Activated B cell treated with CpG ODN at 0.5 μM for 24 hours (primary cell): Measurements from ENCODE around the gene TMEM213. TPM values are rescaled to one million over a fixed set of nuclear protein-coding genes. Genes with fewer than 3 reads are reported as not detected.

Experiments
- ATAC-seq: fragments of 200-7000 bp; cut with Tn5 transposase; one replicate; pipeline ENCODE4 v1.10.0; 2021; ENCODE audit warnings: low read depth, mild to moderate bottlenecking, moderate library complexity
- CTCF ChIA-PET: fragments of 350-600 bp; sonication (Branson Sonifier 250); formaldehyde crosslinking; loops from one replicate; lab custom pipeline; 2021; ENCODE audit warnings: antibody characterized with exemption; lab: Charles Lee
- POLR2A ChIA-PET: fragments of 350-600 bp; sonication (Branson Sonifier 250); formaldehyde crosslinking; loops from one replicate; lab custom pipeline; 2021; ENCODE audit warnings: antibody characterized with exemption; lab: Charles Lee
- DNase-seq: peaks from one replicate; pipeline ENCODE4 v3.0.0; 2022
- H3K27ac Mint-ChIP-seq: one replicate; pipeline ENCODE4 v1.8.0; 2020; ENCODE audit warnings: mixed read lengths
- H3K27me3 Mint-ChIP-seq: one replicate; pipeline ENCODE4 v1.8.0; 2021; ENCODE audit warnings: mixed read lengths
- H3K36me3 Mint-ChIP-seq: one replicate; pipeline ENCODE4 v1.8.0; 2021; ENCODE audit warnings: low read depth, mixed read lengths
- H3K4me1 Mint-ChIP-seq: one replicate; pipeline ENCODE4 v1.8.0; 2021; ENCODE audit warnings: mixed read lengths
- H3K4me3 Mint-ChIP-seq: one replicate; pipeline ENCODE4 v1.8.0; 2020; ENCODE audit warnings: mild to moderate bottlenecking, mixed read lengths
- H3K9me3 Mint-ChIP-seq: one replicate; pipeline ENCODE4 v1.8.0; 2020; ENCODE audit warnings: mixed read lengths
- intact Hi-C: fragments of 100-400 bp; cut with micrococcal nuclease; formaldehyde crosslinking; loops from one replicate; pipeline ENCODE4 v1.15.1; 2024
- total RNA-seq: library from RNA; stranded (reverse); gene quantifications from 2 replicates; pipeline ENCODE4 v1.2.3, GENCODE V29; 2022
- TF ChIP-seq, protein P1 (sequence below): fragments of 200-600 bp; IDR thresholded peaks from one replicate; pipeline ENCODE4 v1.8.0; 2022; ENCODE audit warnings: antibody characterized with exemption, mild to moderate bottlenecking

Gene TMEM213
- total RNA-seq, 1 donor from 2014 or later, result not detected

GRCh38 chr7:138854115-138854645 is 56.4 kb downstream of the TMEM213 start:
- ATAC-seq, result no peak
- H3K27ac Mint-ChIP-seq, result no peak overlapping the region
- no peak overlapping the region for H3K4me3 Mint-ChIP-seq
- DNase-seq, result no peak
- H3K4me1 Mint-ChIP-seq, result no peaks in the 10 kb centered on the region
- H3K9me3 Mint-ChIP-seq, result peaks cover 22% of the 10 kb centered on the region
- TF ChIP-seq, protein P1, sequence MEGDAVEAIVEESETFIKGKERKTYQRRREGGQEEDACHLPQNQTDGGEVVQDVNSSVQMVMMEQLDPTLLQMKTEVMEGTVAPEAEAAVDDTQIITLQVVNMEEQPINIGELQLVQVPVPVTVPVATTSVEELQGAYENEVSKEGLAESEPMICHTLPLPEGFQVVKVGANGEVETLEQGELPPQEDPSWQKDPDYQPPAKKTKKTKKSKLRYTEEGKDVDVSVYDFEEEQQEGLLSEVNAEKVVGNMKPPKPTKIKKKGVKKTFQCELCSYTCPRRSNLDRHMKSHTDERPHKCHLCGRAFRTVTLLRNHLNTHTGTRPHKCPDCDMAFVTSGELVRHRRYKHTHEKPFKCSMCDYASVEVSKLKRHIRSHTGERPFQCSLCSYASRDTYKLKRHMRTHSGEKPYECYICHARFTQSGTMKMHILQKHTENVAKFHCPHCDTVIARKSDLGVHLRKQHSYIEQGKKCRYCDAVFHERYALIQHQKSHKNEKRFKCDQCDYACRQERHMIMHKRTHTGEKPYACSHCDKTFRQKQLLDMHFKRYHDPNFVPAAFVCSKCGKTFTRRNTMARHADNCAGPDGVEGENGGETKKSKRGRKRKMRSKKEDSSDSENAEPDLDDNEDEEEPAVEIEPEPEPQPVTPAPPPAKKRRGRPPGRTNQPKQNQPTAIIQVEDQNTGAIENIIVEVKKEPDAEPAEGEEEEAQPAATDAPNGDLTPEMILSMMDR, result no peak
- H3K36me3 Mint-ChIP-seq, result peaks cover 2% of the 10 kb centered on the region
- H3K27me3 Mint-ChIP-seq, result peaks cover 2% of the 10 kb centered on the region
- intact Hi-C loops, result no loop called here
- CTCF ChIA-PET, result no interaction called here
- POLR2A ChIA-PET, result no interaction called here

DNA sequence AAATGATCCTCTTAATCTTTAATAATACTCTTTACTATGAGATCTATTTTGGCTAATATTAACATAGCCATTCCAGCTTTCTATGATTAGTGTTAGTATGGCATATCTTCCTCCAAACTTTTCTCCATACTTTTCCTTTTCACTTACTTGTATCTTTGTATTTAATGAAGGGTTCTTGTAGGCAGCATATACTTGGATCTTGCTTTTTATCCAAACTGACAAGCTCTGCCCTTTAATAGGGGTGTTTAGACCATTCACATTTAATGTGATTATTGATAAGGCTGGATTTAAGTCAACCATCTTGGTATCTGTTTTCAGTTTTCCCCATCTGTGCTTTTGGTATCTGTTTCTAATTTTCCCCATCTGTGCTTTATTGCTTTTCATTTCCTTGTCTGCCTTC is 59.9 kb downstream of the TMEM213 start:
- H3K27me3 Mint-ChIP-seq, result peaks cover 2% of the 10 kb centered on the region
- no peak overlapping the region for H3K4me3 Mint-ChIP-seq
- no peaks in the 10 kb centered on the region for H3K4me1 Mint-ChIP-seq
- ChIA-PET POLR2A (no interaction called here), CTCF (no interaction called here)
- H3K36me3 Mint-ChIP-seq, result peaks cover 2% of the 10 kb centered on the region
- ATAC-seq (no peak), DNase-seq (no peak)
- peaks cover 19% of the 10 kb centered on the region for H3K9me3 Mint-ChIP-seq
- TF ChIP-seq, protein P1, result no peak
- H3K27ac Mint-ChIP-seq, result no peak overlapping the region
- intact Hi-C loops, result no loop called here

- peaks cover 2% of the 10 kb centered on the region for H3K27me3 Mint-ChIP-seq
- no peak overlapping the region for H3K27ac Mint-ChIP-seq
- TF ChIP-seq, protein P1, result no peak
- peaks cover 19% of the 10 kb centered on the region for H3K9me3 Mint-ChIP-seq
- intact Hi-C loops, result no loop called here
- no peak overlapping the region for H3K4me3 Mint-ChIP-seq
- no peaks in the 10 kb centered on the region for H3K4me1 Mint-ChIP-seq
- H3K36me3 Mint-ChIP-seq, result peaks cover 2% of the 10 kb centered on the region
- no peak for DNase-seq
- ATAC-seq, result no peak
- POLR2A ChIA-PET, result no interaction called here
- CTCF ChIA-PET, result no interaction called here
Measured at GRCh38 chr7:138861051-138861450, 63.3 kb downstream of the TMEM213 start.

DNA sequence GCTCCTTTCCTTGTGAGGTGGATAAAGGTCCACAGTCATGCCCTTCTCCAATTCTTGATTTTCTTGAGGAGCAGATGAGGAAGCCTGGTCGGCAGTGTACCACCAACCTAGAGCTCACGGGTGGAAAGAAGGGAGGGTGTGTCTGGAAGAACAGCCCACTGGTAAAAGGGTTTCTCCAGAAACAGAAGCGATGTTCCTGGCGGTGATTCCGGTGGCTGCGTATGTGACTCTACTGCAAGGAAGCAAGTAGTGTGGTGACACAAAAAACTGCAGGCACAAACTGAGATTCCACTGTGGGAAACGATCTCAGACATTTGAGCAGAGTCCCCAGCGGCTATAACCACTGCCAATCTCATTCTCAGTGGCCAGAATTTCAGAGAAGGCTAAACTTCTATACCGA is 66.1 kb downstream of the TMEM213 start:
- ChIA-PET CTCF (no interaction called here), POLR2A (no interaction called here)
- intact Hi-C loops, result no loop called here
- Mint-ChIP-seq H3K4me1 (no peaks in the 10 kb centered on the region), H3K4me3 (no peak overlapping the region), H3K9me3 (peaks cover 2% of the 10 kb centered on the region), H3K36me3 (no peaks in the 10 kb centered on the region), H3K27me3 (peaks cover 1% of the 10 kb centered on the region), H3K27ac (no peak overlapping the region)
- DNase-seq (no peak), ATAC-seq (no peak)
- TF ChIP-seq, protein P1, result no peak

- Mint-ChIP-seq H3K9me3 (no peaks in the 10 kb centered on the region), H3K4me3 (no peak overlapping the region), H3K27ac (no peak overlapping the region), H3K36me3 (no peaks in the 10 kb centered on the region), H3K27me3 (peaks cover 4% of the 10 kb centered on the region), H3K4me1 (no peaks in the 10 kb centered on the region)
- no peak for ATAC-seq
- ChIA-PET CTCF (no interaction called here), POLR2A (no interaction called here)
- intact Hi-C loops, result no loop called here
- no peak for DNase-seq
- TF ChIP-seq, protein P1, result no peak
Measured at GRCh38 chr7:138864667-138865066, 66.9 kb downstream of the TMEM213 start.
